ENCODE measurements around the gene HAND2. TPM values are rescaled to one million over a fixed set of nuclear protein-coding genes. Genes with fewer than 3 reads are reported as not detected.
A peak's percentile ranks its signal among the peaks of the same experiment; 100 is the strongest.

HAND2 gene
- total and polyA plus RNA-seq, 2 donors, result 1.2 to 1.4 TPM

GRCh38 chr4:173531086-173531965 is 1.3 kb upstream of the HAND2 start:
- no peak overlapping the region for H3K4me3 ChIP-seq (ENCODE audit: low read length in 2 of 2)
- no peak for DNase-seq (ENCODE audit: low read depth in 6 of 9, low spot score in 9 of 9)
- WGBS, result 13% methylated on average over 52 of the region's 52 CpGs

DNA sequence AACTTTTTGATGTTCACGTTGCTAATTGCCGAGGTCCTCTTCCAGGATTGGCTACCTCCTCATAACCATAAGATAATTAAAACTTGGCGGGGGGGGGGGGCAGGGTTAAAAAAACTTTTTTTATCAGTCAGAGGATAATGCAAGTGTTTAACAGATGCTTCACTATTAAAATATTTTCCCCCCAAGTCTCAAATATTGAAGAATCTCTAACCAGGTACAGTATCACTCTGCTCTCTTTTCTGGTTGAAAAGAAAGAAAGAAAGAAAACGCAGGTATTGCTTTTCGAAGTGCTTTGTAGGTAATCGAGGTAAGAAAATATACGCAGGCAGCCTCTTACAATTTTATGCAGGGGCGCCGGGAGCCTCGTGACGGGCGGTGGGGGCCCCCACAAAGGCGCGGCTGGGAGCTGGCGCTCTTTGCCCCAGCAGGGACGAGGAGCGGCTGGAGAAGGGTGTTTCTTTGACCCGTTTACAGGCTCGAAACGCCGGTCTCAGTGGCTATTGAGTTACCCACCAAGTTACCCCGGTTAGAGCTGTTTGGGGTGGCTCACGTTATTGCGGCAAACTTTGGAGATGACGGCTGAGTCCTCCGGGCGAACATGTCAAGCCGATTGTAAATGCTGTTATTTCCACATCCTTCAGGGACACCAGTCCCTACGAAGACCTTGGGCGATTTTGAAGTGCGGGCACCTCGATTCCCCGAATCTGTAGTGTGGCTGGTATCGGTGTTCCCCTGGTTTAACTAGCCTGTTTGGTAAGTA is 477 bp upstream of the HAND2 start:
- H3K9me3 ChIP-seq (ENCODE audit: control insufficient read depth in 2 of 2, insufficient read depth in 1 of 2, low read length in 1 of 2), result peaks cover 2 to 15% of the 10 kb centered on the region in 2 donors
- H3K36me3 ChIP-seq (ENCODE audit: control insufficient read depth in 2 of 2, insufficient read depth in 2 of 2, low read length in 1 of 2), result no peaks in the 10 kb centered on the region
- peak overlapping the region in 1 of 2 donors; percentile 14 for H3K4me3 ChIP-seq (ENCODE audit: low read length in 2 of 2)
- peaks cover 67 to 98% of the 10 kb centered on the region in 2 donors for H3K27me3 ChIP-seq (ENCODE audit: control insufficient read depth in 2 of 2, insufficient read depth in 1 of 2, low read length in 1 of 2)
- no peak for DNase-seq (ENCODE audit: low read depth in 6 of 9, low spot score in 9 of 9)
- WGBS, result 7% methylated on average over 34 of the region's 34 CpGs
- no peak overlapping the region for H3K27ac ChIP-seq (ENCODE audit: low read depth in 1 of 2, low read length in 1 of 2)
- H3K4me1 ChIP-seq (ENCODE audit: control insufficient read depth in 2 of 2, insufficient read depth in 2 of 2, low read length in 2 of 2), result peaks cover 0 to 7% of the 10 kb centered on the region in 2 donors

More at GRCh38 chr4:173531086-173531965, 1.3 kb upstream of the HAND2 start:
- Histone ChIP-seq H3K27me3 (ENCODE audit: control insufficient read depth in 2 of 2, insufficient read depth in 1 of 2, low read length in 1 of 2) (peaks cover 64 to 98% of the 10 kb centered on the region in 2 donors), H3K36me3 (ENCODE audit: control insufficient read depth in 2 of 2, insufficient read depth in 2 of 2, low read length in 1 of 2) (no peaks in the 10 kb centered on the region), H3K9me3 (ENCODE audit: control insufficient read depth in 2 of 2, insufficient read depth in 1 of 2, low read length in 1 of 2) (peaks cover 0 to 15% of the 10 kb centered on the region in 2 donors), H3K4me1 (ENCODE audit: control insufficient read depth in 2 of 2, insufficient read depth in 2 of 2, low read length in 2 of 2) (peaks cover 0 to 7% of the 10 kb centered on the region in 2 donors), H3K27ac (ENCODE audit: low read depth in 1 of 2, low read length in 1 of 2) (no peak overlapping the region)

- DNase-seq (ENCODE audit: low read depth in 6 of 9, low spot score in 9 of 9), result no peak
These were observed 1.4 kb downstream of the HAND2 start for GRCh38 chr4:173528378-173529321.

DNA sequence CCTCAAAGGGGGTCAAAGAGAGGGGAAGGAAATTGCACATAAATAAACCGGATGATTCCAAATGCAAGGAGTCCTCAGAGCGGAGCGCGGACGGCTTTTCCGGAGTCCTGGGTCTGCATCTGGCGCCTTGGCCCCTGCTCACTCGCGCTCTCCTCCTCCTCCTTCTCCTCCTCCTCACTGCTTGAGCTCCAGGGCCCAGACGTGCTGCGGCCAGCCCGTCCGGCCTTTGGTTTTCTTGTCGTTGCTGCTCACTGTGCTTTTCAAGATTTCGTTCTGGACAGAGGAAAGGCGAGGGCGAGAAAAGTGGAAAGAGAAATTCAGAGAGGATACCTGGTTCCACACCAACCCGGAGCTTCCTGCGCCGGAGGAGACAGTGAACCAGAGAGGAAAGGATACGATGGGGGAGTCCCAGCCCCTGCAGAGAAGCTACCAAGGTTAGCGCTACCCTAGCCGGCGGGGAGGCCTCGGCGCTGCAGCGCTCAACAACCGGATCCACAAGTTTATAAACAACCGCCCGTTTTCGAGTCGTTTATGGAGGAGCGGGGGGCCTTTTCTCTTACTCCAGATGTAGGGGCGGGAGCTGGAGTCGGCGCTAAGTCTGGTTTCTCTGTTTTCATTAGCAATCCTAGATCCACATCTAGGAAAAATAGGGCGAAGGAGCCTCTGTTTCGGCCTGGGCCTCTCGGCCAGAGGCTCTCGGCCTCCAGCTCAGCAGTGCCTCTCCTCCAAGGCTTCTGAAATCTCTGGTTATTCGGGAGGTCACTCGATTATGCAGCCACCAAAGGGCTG is 2.7 kb downstream of the HAND2 start:
- H3K9me3 ChIP-seq (ENCODE audit: control insufficient read depth in 2 of 2, insufficient read depth in 1 of 2, low read length in 1 of 2), result peaks cover 4 to 34% of the 10 kb centered on the region in 2 donors
- H3K27me3 ChIP-seq (ENCODE audit: control insufficient read depth in 2 of 2, insufficient read depth in 1 of 2, low read length in 1 of 2), result peaks cover 81 to 98% of the 10 kb centered on the region in 2 donors
- peaks cover 0 to 14% of the 10 kb centered on the region in 2 donors for H3K4me1 ChIP-seq (ENCODE audit: control insufficient read depth in 2 of 2, insufficient read depth in 2 of 2, low read length in 2 of 2)
- no peak overlapping the region for H3K4me3 ChIP-seq (ENCODE audit: low read length in 2 of 2)
- no peak overlapping the region for H3K27ac ChIP-seq (ENCODE audit: low read depth in 1 of 2, low read length in 1 of 2)
- no peaks in the 10 kb centered on the region for H3K36me3 ChIP-seq (ENCODE audit: control insufficient read depth in 2 of 2, insufficient read depth in 2 of 2, low read length in 1 of 2)
- 8% methylated on average over 42 of the region's 42 CpGs for WGBS
- no peak for DNase-seq (ENCODE audit: low read depth in 6 of 9, low spot score in 9 of 9)

More at GRCh38 chr4:173528378-173529321, 1.4 kb downstream of the HAND2 start:
- peaks cover 74 to 98% of the 10 kb centered on the region in 2 donors for H3K27me3 ChIP-seq (ENCODE audit: control insufficient read depth in 2 of 2, insufficient read depth in 1 of 2, low read length in 1 of 2)
- H3K4me1 ChIP-seq (ENCODE audit: control insufficient read depth in 2 of 2, insufficient read depth in 2 of 2, low read length in 2 of 2), result peaks cover 0 to 7% of the 10 kb centered on the region in 2 donors
- H3K4me3 ChIP-seq (ENCODE audit: low read length in 2 of 2), result no peak overlapping the region
- no peak overlapping the region for H3K27ac ChIP-seq (ENCODE audit: low read depth in 1 of 2, low read length in 1 of 2)
- no peaks in the 10 kb centered on the region for H3K36me3 ChIP-seq (ENCODE audit: control insufficient read depth in 2 of 2, insufficient read depth in 2 of 2, low read length in 1 of 2)
- 5% methylated on average over 75 of the region's 75 CpGs for WGBS
- peaks cover 2 to 22% of the 10 kb centered on the region in 2 donors for H3K9me3 ChIP-seq (ENCODE audit: control insufficient read depth in 2 of 2, insufficient read depth in 1 of 2, low read length in 1 of 2)

DNA sequence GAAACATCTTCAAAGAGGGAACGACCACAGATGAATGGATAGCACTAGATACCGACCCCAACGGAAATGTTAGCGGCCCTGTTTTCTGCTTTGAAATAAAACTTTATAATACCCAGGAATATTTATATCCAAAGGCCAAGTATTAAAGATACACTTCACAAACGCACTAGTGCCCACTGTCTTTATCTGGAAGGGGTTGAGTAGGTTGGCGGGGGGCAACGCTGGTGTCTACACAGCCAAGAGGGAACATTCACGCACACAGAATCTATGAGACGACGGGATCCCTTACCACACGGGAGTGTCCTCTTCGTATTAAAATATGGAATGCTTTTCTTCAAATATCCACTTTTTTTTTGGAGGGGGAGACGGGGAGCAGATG is 3.3 kb downstream of the HAND2 start:
- H3K4me3 ChIP-seq (ENCODE audit: low read length in 2 of 2), result no peak overlapping the region
- DNase-seq (ENCODE audit: low read depth in 6 of 9, low spot score in 9 of 9), result no peak
- 16% methylated on average over 13 of the region's 13 CpGs for WGBS
- no peaks in the 10 kb centered on the region for H3K36me3 ChIP-seq (ENCODE audit: control insufficient read depth in 2 of 2, insufficient read depth in 2 of 2, low read length in 1 of 2)
- H3K4me1 ChIP-seq (ENCODE audit: control insufficient read depth in 2 of 2, insufficient read depth in 2 of 2, low read length in 2 of 2), result peaks cover 0 to 15% of the 10 kb centered on the region in 2 donors
- H3K9me3 ChIP-seq (ENCODE audit: control insufficient read depth in 2 of 2, insufficient read depth in 1 of 2, low read length in 1 of 2), result peaks cover 4 to 34% of the 10 kb centered on the region in 2 donors
- peaks cover 86 to 98% of the 10 kb centered on the region in 2 donors for H3K27me3 ChIP-seq (ENCODE audit: control insufficient read depth in 2 of 2, insufficient read depth in 1 of 2, low read length in 1 of 2)
- no peak overlapping the region for H3K27ac ChIP-seq (ENCODE audit: low read depth in 1 of 2, low read length in 1 of 2)

- no peak for DNase-seq (ENCODE audit: low read depth in 6 of 9, low spot score in 9 of 9)
- H3K27me3 ChIP-seq (ENCODE audit: control insufficient read depth in 2 of 2, insufficient read depth in 1 of 2, low read length in 1 of 2), result peaks cover 86 to 98% of the 10 kb centered on the region in 2 donors
- peaks cover 4 to 27% of the 10 kb centered on the region in 2 donors for H3K9me3 ChIP-seq (ENCODE audit: control insufficient read depth in 2 of 2, insufficient read depth in 1 of 2, low read length in 1 of 2)
- H3K27ac ChIP-seq (ENCODE audit: low read depth in 1 of 2, low read length in 1 of 2), result no peak overlapping the region
- no peak overlapping the region for H3K4me3 ChIP-seq (ENCODE audit: low read length in 2 of 2)
- no peaks in the 10 kb centered on the region for H3K36me3 ChIP-seq (ENCODE audit: control insufficient read depth in 2 of 2, insufficient read depth in 2 of 2, low read length in 1 of 2)
- 32% methylated on average over 10 of the region's 10 CpGs for WGBS
- peaks cover 0 to 15% of the 10 kb centered on the region in 2 donors for H3K4me1 ChIP-seq (ENCODE audit: control insufficient read depth in 2 of 2, insufficient read depth in 2 of 2, low read length in 2 of 2)
These were observed 4.0 kb downstream of the HAND2 start for GRCh38 chr4:173526027-173526482.

DNA sequence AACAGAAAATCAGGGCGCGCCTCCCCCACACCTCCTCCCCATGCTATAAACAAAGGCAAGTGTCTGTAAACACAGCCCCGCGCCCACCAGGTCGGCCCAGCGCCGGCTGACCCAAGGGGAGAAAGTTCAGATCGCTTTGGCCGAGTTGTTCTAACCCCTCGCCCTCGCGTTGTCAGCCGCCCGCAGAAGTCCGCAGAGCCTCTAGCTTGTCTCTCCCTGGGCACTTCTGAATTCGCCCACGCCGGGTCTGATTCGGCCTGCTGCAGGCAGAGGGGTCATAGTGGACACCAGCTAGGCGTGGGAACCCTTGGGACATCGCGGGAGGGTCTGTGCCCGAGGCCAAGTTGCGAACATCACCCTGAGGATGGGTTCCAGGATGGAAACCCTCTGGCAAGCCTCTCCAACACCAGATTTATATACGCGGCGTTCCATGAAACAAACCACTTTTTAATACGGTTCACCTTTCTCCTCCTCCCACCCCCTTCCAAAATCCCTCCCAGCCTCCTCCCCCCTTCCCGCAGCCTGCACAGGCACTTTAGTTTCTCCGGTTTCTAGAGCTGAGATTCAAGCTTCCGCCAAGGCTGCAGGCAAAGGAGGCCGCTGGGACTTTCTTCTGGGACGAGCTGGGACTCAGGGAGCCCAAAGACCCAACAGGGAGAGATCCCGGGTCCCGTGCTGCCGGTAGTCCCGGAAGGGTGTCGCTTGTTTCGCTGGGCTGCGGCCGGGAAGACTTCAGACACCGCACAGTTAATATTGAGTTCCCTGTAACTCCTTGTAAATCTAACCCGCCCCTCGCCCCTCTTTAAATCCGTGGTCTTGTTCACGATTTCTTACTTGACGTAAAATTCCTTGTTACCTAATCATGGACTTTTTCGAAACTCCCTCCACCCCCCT is 4.7 kb downstream of the HAND2 start:
- Histone ChIP-seq H3K36me3 (ENCODE audit: control insufficient read depth in 2 of 2, insufficient read depth in 2 of 2, low read length in 1 of 2) (no peaks in the 10 kb centered on the region), H3K4me3 (ENCODE audit: low read length in 2 of 2) (no peak overlapping the region), H3K4me1 (ENCODE audit: control insufficient read depth in 2 of 2, insufficient read depth in 2 of 2, low read length in 2 of 2) (peaks cover 0 to 15% of the 10 kb centered on the region in 2 donors), H3K9me3 (ENCODE audit: control insufficient read depth in 2 of 2, insufficient read depth in 1 of 2, low read length in 1 of 2) (peaks cover 4 to 22% of the 10 kb centered on the region in 2 donors), H3K27me3 (ENCODE audit: control insufficient read depth in 2 of 2, insufficient read depth in 1 of 2, low read length in 1 of 2) (peaks cover 86 to 98% of the 10 kb centered on the region in 2 donors), H3K27ac (ENCODE audit: low read depth in 1 of 2, low read length in 1 of 2) (no peak overlapping the region)
- WGBS, result 9% methylated on average over 48 of the region's 48 CpGs
- no peak for DNase-seq (ENCODE audit: low read depth in 6 of 9, low spot score in 9 of 9)
